ENCODE measurements around the gene CTNNA2. TPM values are rescaled to one million over a fixed set of nuclear protein-coding genes. Genes with fewer than 3 reads are reported as not detected.

CTNNA2 gene
- total RNA-seq, 1 donor from 2014 or later, result not detected

GRCh38 chr2:79947751-79948150 lies 434.9 kb downstream of the CTNNA2 start:
- intact Hi-C loops (cut with micrococcal nuclease), result no loop called here
- ATAC-seq (no peak), DNase-seq (no peak)

- no peak for ATAC-seq
- intact Hi-C loops (cut with micrococcal nuclease), result no loop called here
- DNase-seq, result no peak
Measured at GRCh38 chr2:79950526-79950925, 437.7 kb downstream of the CTNNA2 start.

- intact Hi-C loops (cut with micrococcal nuclease), result no loop called here
- ATAC-seq, result no peak
Measured at GRCh38 chr2:79952616-79953015, 439.8 kb downstream of the CTNNA2 start.

GRCh38 chr2:79960035-79960434 lies 447.2 kb downstream of the CTNNA2 start:
- DNase-seq, result no peak

More at GRCh38 chr2:79952616-79953015, 439.8 kb downstream of the CTNNA2 start:
- DNase-seq, result no peak

GRCh38 chr2:79960519-79960918 lies 447.7 kb downstream of the CTNNA2 start:
- intact Hi-C loops (cut with micrococcal nuclease), result no loop called here
- ATAC-seq, result no peak
- DNase-seq, result no peak

More at GRCh38 chr2:79960035-79960434, 447.2 kb downstream of the CTNNA2 start:
- no peak for ATAC-seq
- intact Hi-C loops (cut with micrococcal nuclease), result no loop called here

DNA sequence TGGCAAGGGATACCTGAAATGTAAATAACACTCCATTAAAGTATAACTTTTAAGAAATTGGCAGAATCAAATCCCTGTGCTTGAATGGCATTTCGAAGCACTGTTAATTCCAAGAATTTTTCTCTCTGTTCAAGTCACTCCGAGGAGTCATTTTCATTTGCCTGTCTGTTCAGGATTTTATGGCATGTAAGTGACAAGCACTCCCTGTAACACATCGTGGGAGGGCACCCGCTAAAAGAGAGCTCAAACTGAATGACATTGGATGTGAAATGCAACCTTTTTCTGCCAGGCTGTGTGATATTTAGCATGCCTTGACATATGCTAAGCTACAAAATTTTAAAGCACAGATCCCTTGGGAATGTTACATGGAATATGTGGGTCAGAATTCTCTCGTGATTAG lies 452.1 kb downstream of the CTNNA2 start:
- no peak for DNase-seq
- no peak for ATAC-seq
- intact Hi-C loops (cut with micrococcal nuclease), result no loop called here

- no peak for ATAC-seq
- intact Hi-C loops (cut with micrococcal nuclease), result no loop called here
- DNase-seq, result no peak
Measured at GRCh38 chr2:79966369-79966768, 453.5 kb downstream of the CTNNA2 start.

DNA sequence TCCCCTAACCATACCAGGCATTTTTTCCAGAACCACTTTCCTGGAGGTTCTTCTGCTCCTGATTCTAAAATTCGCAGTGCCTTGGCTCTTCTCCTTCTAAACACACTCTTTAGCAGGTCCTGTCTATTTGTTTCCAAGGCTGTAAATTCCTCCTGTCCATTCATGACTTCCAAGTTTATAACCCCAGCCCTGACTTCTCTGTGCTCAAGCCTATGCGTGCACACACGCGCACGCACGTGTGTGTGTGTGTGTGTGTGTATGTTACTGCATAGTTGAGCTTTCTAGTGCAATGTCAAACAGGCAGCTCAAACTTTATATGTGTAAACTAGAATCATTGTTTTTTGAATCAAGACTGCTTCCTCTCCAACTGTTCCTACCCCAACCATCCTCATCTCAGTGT lies 454.0 kb downstream of the CTNNA2 start:
- intact Hi-C loops (cut with micrococcal nuclease), result no loop called here

DNA sequence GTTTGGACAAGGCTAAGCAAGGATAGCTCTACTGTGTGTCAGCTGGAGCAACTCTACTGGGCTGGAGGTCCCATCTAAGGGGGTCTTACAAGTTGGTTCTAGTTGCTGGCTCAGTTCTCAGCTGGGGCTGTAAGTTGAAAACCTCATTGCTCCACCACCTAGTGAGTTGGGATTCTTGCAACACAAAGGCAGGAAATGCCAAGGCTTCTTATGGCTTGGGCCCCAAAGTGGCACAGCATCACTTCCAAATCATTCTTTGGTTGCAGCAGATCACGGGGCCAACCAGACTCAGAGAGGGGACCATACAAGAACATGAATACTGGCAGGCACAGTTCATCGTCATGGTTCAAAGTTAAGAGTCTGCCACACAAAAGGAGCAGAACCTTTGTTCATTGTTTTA lies 459.0 kb downstream of the CTNNA2 start:
- ATAC-seq, result no peak

More for the DNA sequence above, 454.0 kb downstream of the CTNNA2 start:
- ATAC-seq (no peak), DNase-seq (no peak)

DNA sequence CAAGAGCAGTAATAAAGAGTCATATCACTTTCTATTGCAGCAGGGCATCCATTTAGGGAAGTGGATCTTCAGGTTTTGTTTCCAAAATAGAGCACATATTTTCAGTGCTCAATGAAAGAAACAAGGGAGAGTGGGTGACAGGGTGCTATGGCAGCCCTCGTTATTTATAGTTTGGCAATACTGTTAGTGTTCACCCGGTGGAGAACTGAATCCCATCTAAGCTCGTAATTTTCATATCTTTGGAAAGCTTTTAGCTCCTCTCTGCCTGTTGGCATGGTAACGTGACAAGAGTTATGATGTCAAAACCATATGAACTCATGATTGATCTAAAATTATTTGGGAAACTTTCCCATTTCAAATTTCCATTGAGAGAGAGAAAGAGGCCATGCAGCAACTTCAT lies 459.8 kb downstream of the CTNNA2 start:
- intact Hi-C loops (cut with micrococcal nuclease), result no loop called here
- ATAC-seq (no peak), DNase-seq (no peak)

More for the DNA sequence above, 459.0 kb downstream of the CTNNA2 start:
- intact Hi-C loops (cut with micrococcal nuclease), result no loop called here
- no peak for DNase-seq

DNA sequence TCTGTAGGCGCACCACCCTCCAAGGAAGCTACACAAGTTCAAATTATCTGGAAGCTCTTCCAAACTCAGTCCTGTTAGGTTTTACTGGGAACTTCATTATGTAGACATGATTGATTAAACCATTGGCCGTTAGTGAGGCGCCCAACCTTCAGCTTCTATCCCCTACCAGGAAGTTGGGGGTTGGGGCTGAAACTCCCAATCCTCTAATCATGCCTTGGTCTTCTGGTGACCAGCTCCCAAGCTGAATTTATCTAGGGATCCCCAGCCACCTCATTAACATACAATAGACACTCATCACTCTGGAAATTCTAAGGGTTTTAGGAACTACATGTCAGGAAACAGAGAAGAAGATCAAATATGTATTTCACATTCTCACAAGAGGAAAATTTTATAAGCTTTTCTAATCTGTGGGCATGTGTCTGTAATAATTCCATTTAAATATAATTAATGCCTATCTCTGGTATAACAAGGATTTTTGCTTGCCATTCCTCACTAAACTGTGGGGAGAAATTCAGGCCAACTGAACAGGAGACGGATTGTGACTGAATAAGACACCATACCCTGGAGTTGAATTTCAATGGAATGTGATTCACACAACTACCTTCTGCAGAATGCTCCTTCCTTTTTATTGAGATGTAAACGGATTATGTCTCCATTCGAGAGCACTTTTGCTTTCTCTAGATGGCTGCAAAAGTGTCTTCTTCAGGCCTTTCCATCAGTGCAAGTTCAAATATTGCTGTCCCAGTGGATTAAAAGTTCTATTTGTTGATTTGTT lies 463.1 kb downstream of the CTNNA2 start:
- DNase-seq (no peak), ATAC-seq (no peak)
- intact Hi-C loops (cut with micrococcal nuclease), result no loop called here

DNA sequence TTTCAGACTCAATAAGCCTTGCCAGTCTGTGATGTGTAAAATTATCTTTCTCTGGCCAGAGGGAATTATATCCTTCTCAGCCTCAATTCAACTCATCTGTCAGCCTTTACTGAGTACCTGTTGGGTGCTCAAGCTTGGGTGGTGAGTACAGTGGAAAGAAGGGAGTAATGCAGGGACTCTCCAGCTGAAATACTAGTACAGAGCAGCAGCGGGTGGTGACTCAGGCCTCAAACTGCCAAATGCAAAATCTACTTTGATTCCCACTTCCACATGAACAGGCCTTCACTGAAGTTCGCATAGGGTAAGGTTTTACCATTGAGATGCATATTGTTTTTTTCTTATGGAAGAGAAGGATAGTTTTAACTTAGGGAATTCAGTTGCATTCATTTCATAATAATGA lies 464.9 kb downstream of the CTNNA2 start:
- ATAC-seq, result no peak
- intact Hi-C loops (cut with micrococcal nuclease), result no loop called here

GRCh38 chr2:79980116-79980515 lies 467.3 kb downstream of the CTNNA2 start:
- ATAC-seq (no peak), DNase-seq (no peak)
- intact Hi-C loops (cut with micrococcal nuclease), result no loop called here

More for the DNA sequence above, 464.9 kb downstream of the CTNNA2 start:
- no peak for DNase-seq

- ATAC-seq, result no peak
- intact Hi-C loops (cut with micrococcal nuclease), result no loop called here
- DNase-seq, result no peak
Measured at GRCh38 chr2:79980816-79981215, 468.0 kb downstream of the CTNNA2 start.

DNA sequence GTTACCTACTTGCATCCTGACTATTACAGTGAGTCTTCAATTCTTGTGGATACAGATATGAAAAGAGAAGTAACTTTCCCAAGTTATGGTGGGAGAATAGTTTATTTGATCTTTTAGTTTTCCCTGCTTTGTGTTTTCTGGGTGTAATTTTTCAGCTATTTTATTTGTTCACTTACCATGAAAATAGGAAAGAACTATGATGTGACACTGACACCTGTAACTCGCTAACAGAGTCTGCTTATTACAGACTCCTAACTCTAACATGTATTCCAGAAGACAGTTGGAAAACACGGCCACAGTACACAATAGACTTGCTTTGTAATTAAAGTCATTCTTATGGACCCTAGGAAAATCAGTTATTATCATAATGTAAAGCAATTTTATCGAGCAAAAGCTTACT lies 468.5 kb downstream of the CTNNA2 start:
- no peak for DNase-seq
- no peak for ATAC-seq
- intact Hi-C loops (cut with micrococcal nuclease), result no loop called here

DNA sequence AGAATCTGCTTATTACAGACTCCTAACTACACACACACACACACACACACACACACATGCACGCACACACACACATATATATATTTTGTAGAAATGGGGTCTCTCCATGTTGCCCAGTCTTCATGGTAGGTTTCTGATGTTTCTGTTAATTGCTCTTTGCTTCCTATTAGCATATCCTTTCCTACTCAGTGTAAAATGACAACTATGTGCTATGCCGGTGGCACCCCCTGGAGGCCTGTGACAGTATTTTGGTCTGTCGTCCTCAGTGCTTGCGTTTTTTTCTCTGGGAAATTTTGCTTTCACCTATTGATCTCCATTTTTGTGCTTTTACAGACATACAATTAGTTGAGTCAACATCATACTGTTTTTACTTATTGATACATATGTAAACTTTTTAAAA lies 469.6 kb downstream of the CTNNA2 start:
- DNase-seq, result no peak
- ATAC-seq, result no peak
- intact Hi-C loops (cut with micrococcal nuclease), result no loop called here

DNA sequence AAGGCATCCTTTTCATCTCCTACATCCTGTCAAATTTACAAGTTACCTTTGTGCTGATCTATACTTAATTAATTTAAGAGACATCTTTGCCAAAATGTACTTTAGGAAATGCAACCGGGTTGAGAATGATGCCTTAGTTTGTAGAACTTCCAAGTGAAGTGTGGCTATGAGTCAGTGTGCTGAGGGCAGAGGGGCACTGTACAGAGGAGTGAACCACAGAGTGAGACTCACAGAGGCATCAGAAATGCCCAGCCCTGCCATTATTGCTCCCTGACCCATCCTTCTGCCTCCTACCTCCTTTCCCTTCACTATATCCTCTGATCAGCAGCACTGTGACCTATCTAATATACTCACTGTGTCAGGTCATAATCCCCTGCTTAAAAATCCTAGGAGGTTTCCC lies 471.6 kb downstream of the CTNNA2 start:
- ATAC-seq (no peak), DNase-seq (no peak)
- intact Hi-C loops (cut with micrococcal nuclease), result no loop called here

DNA sequence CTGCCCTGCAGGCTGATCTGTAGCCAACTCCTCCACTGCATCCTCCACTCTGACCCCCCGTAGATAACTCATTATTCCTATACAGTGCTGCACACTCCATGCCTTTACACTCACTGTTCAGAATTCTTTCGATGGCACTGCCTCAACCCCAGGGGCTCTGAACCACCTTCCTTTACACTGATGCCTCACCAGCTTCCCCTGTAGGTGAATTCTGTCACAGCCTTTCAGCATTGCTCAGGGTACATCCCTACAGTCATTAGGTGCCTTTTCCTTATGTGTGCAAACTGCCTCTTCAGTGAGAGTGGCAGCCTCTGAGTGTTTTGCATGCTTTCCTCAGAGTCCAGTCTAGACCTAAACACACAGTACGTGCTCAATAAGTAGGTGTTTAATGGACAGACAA lies 472.3 kb downstream of the CTNNA2 start:
- DNase-seq, result no peak
- no peak for ATAC-seq
- intact Hi-C loops (cut with micrococcal nuclease), result no loop called here

DNA sequence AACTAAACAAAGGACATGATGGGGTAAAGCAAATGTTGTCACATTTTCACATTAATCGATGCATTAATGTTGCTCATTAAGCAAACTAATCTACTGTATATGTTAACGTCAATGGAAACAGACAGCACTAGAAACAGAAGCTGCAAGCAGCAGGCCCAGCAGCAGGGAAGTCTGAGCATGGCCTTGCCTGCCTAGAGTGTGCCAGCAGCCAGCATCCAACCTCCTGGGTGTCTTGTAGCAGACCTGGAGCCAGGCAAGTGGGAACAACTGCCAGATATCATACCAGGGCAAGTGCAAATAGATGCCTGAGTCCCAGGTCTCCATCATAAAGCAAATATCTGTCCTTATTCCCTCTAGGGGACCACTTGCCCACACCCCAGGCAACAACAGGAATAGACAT lies 472.7 kb downstream of the CTNNA2 start:
- ATAC-seq (no peak), DNase-seq (no peak)
- intact Hi-C loops (cut with micrococcal nuclease), result no loop called here

- intact Hi-C loops (cut with micrococcal nuclease), result no loop called here
- ATAC-seq (no peak), DNase-seq (no peak)
Measured at GRCh38 chr2:79993144-79993543, 480.3 kb downstream of the CTNNA2 start.

- intact Hi-C loops (cut with micrococcal nuclease), result no loop called here
- ATAC-seq (no peak), DNase-seq (no peak)
Measured at GRCh38 chr2:79994161-79994560, 481.3 kb downstream of the CTNNA2 start.
